Ascending aorta (tissue), 2 donors: ENCODE results near the gene ERRFI1. TPM values are rescaled to one million over a fixed set of nuclear protein-coding genes. Genes with fewer than 3 reads are reported as not detected.

Source experiments
- DNase-seq, 2 donors: peaks; one replicate each; pipeline ENCODE4 v3.0.0-alpha.2; 2019; ENCODE audit warnings: low spot score in 2 of 2
- H3K27ac ChIP-seq, 2 donors: fragments of 200-600 bp; sonication (generic); one replicate each; pipeline ENCODE4 v1.5.1; 2016 to 2017; ENCODE audit warnings: mild to moderate bottlenecking in 1 of 2
- H3K27me3 ChIP-seq: fragments of 200-600 bp; sonication (generic); one replicate; pipeline ENCODE4 v1.5.1; 2017
- H3K36me3 ChIP-seq, 2 donors: fragments of 200-600 bp; sonication (generic); one replicate each; pipeline ENCODE4 v1.5.1; 2016
- H3K4me1 ChIP-seq, 2 donors: fragments of 200-600 bp; sonication (generic); one replicate each; pipeline ENCODE4 v1.5.1; 2016 to 2017; ENCODE audit warnings: mild to moderate bottlenecking in 1 of 2
- H3K4me3 ChIP-seq, 2 donors: fragments of 200-600 bp; sonication (generic); one replicate each; pipeline ENCODE4 v1.5.1; 2016 to 2017; ENCODE audit warnings: mild to moderate bottlenecking in 1 of 2
- H3K9me3 ChIP-seq, 2 donors: fragments of 200-600 bp; sonication (generic); one replicate each; pipeline ENCODE4 v1.5.1; 2016
- CTCF ChIP-seq, 3 experiments: fragments of 200-600 bp in 2 of 3; fragments of 450-650 bp in 1 of 3; sonication (generic) in 2 of 3; IDR thresholded peaks; one replicate each; pipeline ENCODE4 v1.5.1; 2016 to 2019; ENCODE audit warnings: antibody characterized with exemption in 3 of 3, mild to moderate bottlenecking in 1 of 3, moderate library complexity in 1 of 3
- intact Hi-C: fragments of 100-400 bp; cut with DNase I; formaldehyde crosslinking; loops from one replicate; pipeline ENCODE4 v1.15.1; 2023
- total RNA-seq: library from RNA; depleted of rRNA; stranded (reverse); fragments of >200 nt; gene quantifications from one replicate; pipeline ENCODE4 v1.1.0, GENCODE V29; 2016

Gene ERRFI1
- total RNA-seq, 1 donor from 2014 or later, result 59.7 TPM

GRCh38 chr1:7962636-7963377 lies 63.3 kb downstream of the ERRFI1 start:
- H3K27me3 ChIP-seq, result no peaks in the 10 kb centered on the region
- peaks cover 0 to 53% of the 10 kb centered on the region in 2 donors for H3K4me1 ChIP-seq
- H3K36me3 ChIP-seq, result peaks cover 24 to 27% of the 10 kb centered on the region in 2 donors
- TF ChIP-seq CTCF (IDR thresholded peaks at IDR 0.05), result no peak
- intact Hi-C loops, result no loop called here
- no peaks in the 10 kb centered on the region for H3K9me3 ChIP-seq
- H3K27ac ChIP-seq, result peak overlapping the region; percentile 90 to 91
- peak in 1 of 2 donors; percentile 45 for DNase-seq
- H3K4me3 ChIP-seq, result peak overlapping the region; percentile 72

- peak overlapping the region; percentile 90 to 91 for H3K27ac ChIP-seq
- no peaks in the 10 kb centered on the region for H3K27me3 ChIP-seq
- peaks cover 0 to 46% of the 10 kb centered on the region in 2 donors for H3K4me1 ChIP-seq
- peak overlapping the region; percentile 72 for H3K4me3 ChIP-seq
- no peak for TF ChIP-seq CTCF (IDR thresholded peaks at IDR 0.05)
- intact Hi-C loops, result no loop called here
- DNase-seq, result no peak
- H3K36me3 ChIP-seq, result peaks cover 19 to 20% of the 10 kb centered on the region in 2 donors
- no peaks in the 10 kb centered on the region for H3K9me3 ChIP-seq
Measured at GRCh38 chr1:7962014-7962335, 64.1 kb downstream of the ERRFI1 start.

Other genes starting within 250 kb of the ERRFI1 start
- gene PER3, start 242.0 kb downstream of the ERRFI1 start, total RNA-seq, result 8.1 TPM
- not detected for gene UTS2, start 173.2 kb downstream of the ERRFI1 start, total RNA-seq
- not detected for gene TNFRSF9, start 85.5 kb downstream of the ERRFI1 start, total RNA-seq
- 103 TPM for gene PARK7, start 64.6 kb downstream of the ERRFI1 start, total RNA-seq